ENCODE results near the gene DYSF.

- peak; percentile 80 for TF ChIP-seq RAD21 (IDR thresholded peaks at IDR 0.05; ENCODE audit: low read depth)
- TF ChIP-seq SIN3A (IDR thresholded peaks at IDR 0.05; ENCODE audit: low read depth): no peak
- peak; percentile 65 to 82 (median 71); a peak in 5 of 6 replicates for TF ChIP-seq CTCF (IDR thresholded peaks at IDR 0.05 in 2 of 3, conservative IDR thresholded peaks at IDR 0.05 in 1 of 3; ENCODE audit: borderline replicate concordance in 1 of 3, insufficient read depth in 1 of 3, low read depth in 2 of 3, low read length in 2 of 3)
- TF ChIP-seq ATF3 (IDR thresholded peaks at IDR 0.05): no peak
- no peak for TF ChIP-seq EZH2phosphoT487 (IDR thresholded peaks at IDR 0.05; ENCODE audit: borderline replicate concordance)
- no peak for TF ChIP-seq POLR2A (IDR thresholded peaks at IDR 0.05; ENCODE audit: borderline replicate concordance, extremely low read depth, insufficient read depth, insufficient read length)
- no peak for TF ChIP-seq JUND (IDR thresholded peaks at IDR 0.05)
- no peak for TF ChIP-seq SP1 (IDR thresholded peaks at IDR 0.05; ENCODE audit: low read depth)
- TF ChIP-seq ZNF274 (IDR thresholded peaks at IDR 0.05; ENCODE audit: low read depth, low read length): no peak
- TF ChIP-seq EZH2 (IDR thresholded peaks at IDR 0.05): no peak
- TF ChIP-seq ZFX (IDR thresholded peaks at IDR 0.05): no peak
- TF ChIP-seq POLR2AphosphoS5 (IDR thresholded peaks at IDR 0.05; ENCODE audit: low read depth, low read length): no peak
- TF ChIP-seq YY1 (IDR thresholded peaks at IDR 0.05; ENCODE audit: extremely low read depth, insufficient replicate concordance, low read depth, low read length): peak; percentile 11
- no peak for TF ChIP-seq REST (IDR thresholded peaks at IDR 0.05; ENCODE audit: low read depth)
Observed at GRCh38 chr2:71530641-71531332, 77.4 kb downstream of the DYSF start.
